WI38 (cell line): ENCODE measurements around the gene CBL.

Experiments
- H3K4me3 ChIP-seq: 2 replicates; pipeline ENCODE4 v1.5.1; 2011; ENCODE audit warnings: low read depth, mild to moderate bottlenecking, control low read depth, low read length
- TF ChIP-seq, protein P1 (sequence below): IDR thresholded peaks from 2 replicates; pipeline ENCODE4 v1.5.1; 2012; ENCODE audit warnings: low read depth, mild to moderate bottlenecking, control low read depth, low read length

Gene CBL

DNA sequence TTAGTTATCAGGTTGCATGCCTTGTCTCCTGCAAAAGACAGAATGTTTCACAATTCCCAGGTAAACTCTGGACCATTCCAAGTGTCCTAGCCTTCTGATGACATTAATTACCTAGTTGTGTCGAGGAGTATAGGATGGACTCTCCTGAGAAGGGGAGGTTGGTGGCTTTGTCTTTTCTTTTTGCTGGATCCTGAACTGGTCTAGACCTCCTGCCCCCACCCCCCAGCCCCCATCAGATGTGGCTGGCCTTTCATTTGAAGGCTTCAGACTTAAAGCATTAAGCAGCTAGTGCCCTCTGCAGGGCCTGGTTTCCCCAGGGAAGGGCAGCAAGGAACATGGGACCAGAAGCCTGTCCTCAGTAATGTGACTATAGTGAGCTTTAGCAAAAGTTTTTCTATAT is 101.1 kb downstream of the CBL start:
- H3K4me3 ChIP-seq = no peak overlapping the region
- TF ChIP-seq, protein P1, sequence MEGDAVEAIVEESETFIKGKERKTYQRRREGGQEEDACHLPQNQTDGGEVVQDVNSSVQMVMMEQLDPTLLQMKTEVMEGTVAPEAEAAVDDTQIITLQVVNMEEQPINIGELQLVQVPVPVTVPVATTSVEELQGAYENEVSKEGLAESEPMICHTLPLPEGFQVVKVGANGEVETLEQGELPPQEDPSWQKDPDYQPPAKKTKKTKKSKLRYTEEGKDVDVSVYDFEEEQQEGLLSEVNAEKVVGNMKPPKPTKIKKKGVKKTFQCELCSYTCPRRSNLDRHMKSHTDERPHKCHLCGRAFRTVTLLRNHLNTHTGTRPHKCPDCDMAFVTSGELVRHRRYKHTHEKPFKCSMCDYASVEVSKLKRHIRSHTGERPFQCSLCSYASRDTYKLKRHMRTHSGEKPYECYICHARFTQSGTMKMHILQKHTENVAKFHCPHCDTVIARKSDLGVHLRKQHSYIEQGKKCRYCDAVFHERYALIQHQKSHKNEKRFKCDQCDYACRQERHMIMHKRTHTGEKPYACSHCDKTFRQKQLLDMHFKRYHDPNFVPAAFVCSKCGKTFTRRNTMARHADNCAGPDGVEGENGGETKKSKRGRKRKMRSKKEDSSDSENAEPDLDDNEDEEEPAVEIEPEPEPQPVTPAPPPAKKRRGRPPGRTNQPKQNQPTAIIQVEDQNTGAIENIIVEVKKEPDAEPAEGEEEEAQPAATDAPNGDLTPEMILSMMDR = no peak

DNA sequence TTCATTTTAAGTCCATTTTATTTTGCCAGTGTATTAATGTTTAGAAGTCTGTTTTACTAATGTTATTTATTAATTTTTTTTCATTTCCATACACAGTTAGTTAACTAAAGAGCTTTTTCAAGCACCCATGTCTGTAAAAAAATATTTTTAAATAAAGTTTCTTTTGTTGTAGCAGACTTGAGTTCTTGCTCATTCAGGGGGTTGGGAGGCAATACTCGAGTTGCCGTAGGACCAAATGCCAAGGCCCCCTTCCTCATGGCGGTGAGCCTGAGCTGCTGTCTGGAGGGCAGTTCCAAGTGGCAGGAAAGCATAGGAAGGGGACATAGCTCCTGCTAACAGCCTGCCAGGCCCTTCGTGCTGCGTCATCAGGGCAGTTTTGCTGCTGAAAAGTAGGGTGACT is 101.8 kb downstream of the CBL start:
- TF ChIP-seq, protein P1 = no peak
- no peak overlapping the region for H3K4me3 ChIP-seq

DNA sequence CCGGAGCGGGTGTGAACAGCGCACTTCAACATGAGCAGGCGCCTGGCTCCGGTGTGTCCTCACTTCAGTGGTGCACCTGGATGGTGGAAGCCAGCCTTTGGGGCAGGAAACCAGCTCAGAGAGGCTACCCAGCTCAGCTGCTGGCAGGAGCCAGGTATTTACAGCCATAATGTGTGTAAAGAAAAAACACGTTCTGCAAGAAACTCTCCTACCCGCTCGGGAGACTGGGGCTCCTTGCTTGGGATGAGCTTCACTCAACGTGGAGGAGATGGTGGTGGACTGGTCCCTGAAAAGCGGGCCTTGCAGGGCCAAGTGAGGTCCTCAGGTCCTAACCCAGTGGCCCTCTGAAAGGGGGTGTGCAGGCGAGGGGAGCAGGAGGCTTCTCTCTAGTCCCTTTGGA is 103.3 kb downstream of the CBL start:
- TF ChIP-seq, protein P1 = no peak
- H3K4me3 ChIP-seq = no peak overlapping the region

DNA sequence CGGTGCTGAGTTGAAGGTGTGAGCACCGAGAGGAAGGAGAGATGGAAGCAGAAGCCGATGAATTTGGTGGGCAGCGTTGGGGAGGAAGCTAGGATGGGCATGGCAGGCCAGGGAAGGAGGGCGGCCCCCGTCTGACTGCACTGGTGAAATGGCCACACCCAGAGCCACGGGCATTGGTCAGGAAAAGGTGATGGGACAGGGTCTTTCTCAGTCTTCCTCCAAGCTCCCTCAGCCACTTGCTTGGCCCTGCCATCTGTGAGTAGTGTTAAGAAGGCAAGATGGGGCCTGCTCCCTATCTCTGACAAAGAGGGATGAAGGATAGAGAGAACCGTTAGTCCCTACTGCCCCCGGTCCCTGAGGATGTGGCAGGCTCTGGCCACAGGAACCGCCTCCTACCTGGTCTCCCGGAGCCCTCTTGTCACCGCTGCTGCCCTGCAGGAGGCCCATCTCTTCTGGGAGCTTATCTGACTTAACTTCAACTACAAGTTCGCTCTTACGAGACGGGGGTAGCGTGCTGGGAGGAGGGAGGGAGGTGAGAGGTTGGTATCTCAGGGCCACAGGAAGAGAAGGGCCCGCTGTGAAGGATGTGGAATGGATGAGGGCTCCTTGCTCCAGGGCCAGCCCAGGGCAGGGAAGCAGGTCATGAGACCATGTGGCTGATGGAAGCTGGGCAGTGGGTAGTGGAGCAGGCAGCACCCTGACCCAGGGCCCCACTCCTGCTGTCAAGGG is 104.0 kb downstream of the CBL start:
- H3K4me3 ChIP-seq = no peak overlapping the region
- TF ChIP-seq, protein P1 = no peak

DNA sequence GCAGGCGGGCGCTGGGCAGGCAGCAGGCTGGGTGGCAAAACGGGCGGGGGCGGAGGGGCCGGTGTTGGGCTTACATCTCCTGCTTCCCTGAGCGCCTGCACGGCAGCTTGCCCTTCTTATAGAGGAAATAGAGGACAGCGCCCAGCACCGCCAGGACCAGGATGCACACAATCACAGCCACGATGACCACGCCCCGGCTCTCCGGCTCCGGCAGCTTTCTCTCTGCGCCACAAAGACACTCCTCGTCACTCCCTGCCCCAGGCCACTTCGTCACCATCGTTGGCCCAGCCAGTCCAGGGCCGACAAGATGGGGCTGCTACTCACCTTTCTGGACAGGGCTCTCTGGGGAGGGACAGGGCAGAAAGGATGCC is 104.5 kb downstream of the CBL start:
- TF ChIP-seq, protein P1 = no peak

DNA sequence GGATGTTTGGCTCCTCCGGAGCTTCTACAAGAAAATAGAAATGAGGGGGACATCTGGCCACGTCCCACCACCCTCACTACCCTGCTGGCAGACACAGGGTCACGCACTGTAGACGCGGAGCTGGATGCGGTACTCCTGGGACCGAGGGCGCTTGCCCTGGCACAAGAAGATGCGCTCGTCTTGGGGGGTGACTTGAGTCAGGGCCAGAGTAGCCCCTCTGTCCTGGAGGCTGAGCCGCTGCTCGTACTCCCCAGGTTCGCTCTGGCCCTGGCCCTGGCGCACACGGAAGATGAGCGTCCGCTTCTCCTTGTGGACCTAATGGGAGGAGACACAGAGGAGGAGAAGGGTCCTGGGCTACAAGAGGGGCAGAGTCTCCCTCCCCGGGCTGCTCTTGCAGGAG is 108.6 kb downstream of the CBL start:
- TF ChIP-seq, protein P1 = no peak
- H3K4me3 ChIP-seq = no peak overlapping the region

More for the DNA sequence above, 104.5 kb downstream of the CBL start:
- no peak overlapping the region for H3K4me3 ChIP-seq

DNA sequence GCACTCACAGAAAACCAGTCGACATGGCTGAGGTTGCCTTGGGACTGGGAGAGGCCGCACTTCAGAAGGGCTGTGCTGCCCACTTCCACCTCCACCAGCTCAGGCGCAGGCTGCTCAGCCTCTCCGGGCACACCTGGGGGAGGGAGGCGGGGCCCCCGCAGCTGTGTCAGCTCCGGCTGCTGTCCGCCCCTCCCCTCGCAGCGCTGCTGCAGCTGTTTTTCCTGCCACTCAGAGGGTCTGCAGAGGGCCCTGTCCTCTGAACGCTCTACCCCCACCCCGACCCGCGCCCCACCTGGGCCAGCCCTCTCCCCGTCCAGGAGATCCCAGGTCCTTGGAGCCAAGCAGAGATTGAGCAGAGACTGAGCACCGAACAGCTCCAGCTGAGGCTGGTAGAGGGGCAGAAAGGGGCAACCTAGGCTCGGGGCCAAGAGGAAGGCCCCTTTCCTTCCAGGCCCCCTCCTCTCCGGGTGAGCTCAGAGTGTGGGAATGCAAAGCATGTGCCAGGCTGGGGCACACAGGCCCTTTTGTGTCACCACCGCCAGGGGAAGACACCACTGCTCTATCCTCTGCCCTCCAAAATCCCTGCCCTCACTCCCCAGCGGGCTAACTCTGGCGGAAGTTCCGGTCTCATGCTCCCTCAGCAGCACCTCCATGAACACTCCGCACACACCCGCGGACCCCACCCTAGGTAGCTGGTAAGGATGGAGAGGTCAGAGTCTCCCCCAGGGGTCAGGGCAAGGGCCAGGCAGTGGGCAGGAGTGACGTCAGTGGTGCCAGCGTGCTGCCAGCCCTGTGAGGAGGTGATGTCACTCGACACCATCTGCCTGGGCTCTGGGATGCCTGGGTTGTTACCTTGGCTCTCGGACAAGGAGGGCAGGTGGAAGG is 109.2 kb downstream of the CBL start:
- TF ChIP-seq, protein P1 = no peak

More for the DNA sequence above, 109.2 kb downstream of the CBL start:
- peak overlapping the region; percentile 76 for H3K4me3 ChIP-seq
